Upper lobe of right lung (tissue), 1 donor: ENCODE data around the gene LINGO3. TPM values are rescaled to one million over a fixed set of nuclear protein-coding genes. Genes with fewer than 3 reads are reported as not detected.

ENCODE experiments used
- ATAC-seq: fragments of 200-7000 bp; cut with Tn5 transposase; one replicate; pipeline ENCODE4 v1.9.1; 2020; ENCODE audit warnings: mild to moderate bottlenecking, moderate library complexity
- DNase-seq: peaks from one replicate; pipeline ENCODE4 v3.0.0-alpha.2; 2020
- H3K27ac ChIP-seq: fragments of 200-600 bp; one replicate; pipeline ENCODE4 v1.8.0; 2022
- H3K27me3 ChIP-seq: fragments of 200-600 bp; one replicate; pipeline ENCODE4 v1.8.0; 2022; ENCODE audit warnings: mild to moderate bottlenecking
- H3K36me3 ChIP-seq: fragments of 200-600 bp; one replicate; pipeline ENCODE4 v1.8.0; 2022
- H3K4me1 ChIP-seq: fragments of 200-600 bp; one replicate; pipeline ENCODE4 v1.8.0; 2022
- H3K4me3 ChIP-seq: fragments of 200-600 bp; one replicate; pipeline ENCODE4 v1.8.0; 2022; ENCODE audit warnings: mild to moderate bottlenecking
- H3K9me3 ChIP-seq: fragments of 200-600 bp; one replicate; pipeline ENCODE4 v1.8.0; 2022
- intact Hi-C: fragments of 100-400 bp; cut with DNase I; formaldehyde crosslinking; loops from one replicate; pipeline ENCODE4 v1.11.0; 2022
- total RNA-seq: library from RNA; stranded (reverse); fragmentation: NEBNext Ultra II Directional; extraction: Animal tissue kit (Norgen Biotek cat#: 25700); gene quantifications from one replicate; pipeline ENCODE4 v1.2.1, GENCODE V29; 2021
- TF ChIP-seq, protein P1 (sequence below): fragments of 200-600 bp; IDR thresholded peaks from one replicate; pipeline ENCODE4 v1.8.0; 2022; ENCODE audit warnings: antibody characterized with exemption
- donor health status: DM: no; HTN: yes; CAD: no; lungs with severe emphysema.

Gene LINGO3
- total RNA-seq, 1 donor from 2014 or later, result not detected

DNA sequence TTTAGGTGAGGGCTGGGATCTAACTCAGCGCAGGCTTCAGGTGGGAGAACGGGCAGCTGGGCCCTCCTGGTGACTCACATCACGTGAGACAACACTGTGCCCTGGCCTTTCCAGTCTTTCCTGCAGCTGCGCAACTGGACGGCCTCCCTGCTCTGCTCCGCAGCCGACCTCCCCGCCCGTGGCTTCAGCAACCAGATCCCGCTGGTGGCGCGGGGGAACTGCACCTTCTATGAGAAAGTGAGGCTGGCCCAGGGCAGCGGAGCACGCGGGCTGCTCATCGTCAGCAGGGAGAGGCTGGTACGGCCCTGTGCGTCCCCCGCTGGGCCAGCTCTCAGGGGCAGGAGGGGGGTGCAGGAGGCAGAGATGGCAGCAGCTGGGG is 29.4 kb upstream of the LINGO3 start:
- no peak overlapping the region for H3K4me3 ChIP-seq
- ATAC-seq, result no peak
- intact Hi-C loops, result no loop called here
- H3K36me3 ChIP-seq, result no peaks in the 10 kb centered on the region
- no peak for DNase-seq
- H3K4me1 ChIP-seq, result peaks cover 4% of the 10 kb centered on the region
- H3K27ac ChIP-seq, result no peak overlapping the region
- TF ChIP-seq, protein P1, sequence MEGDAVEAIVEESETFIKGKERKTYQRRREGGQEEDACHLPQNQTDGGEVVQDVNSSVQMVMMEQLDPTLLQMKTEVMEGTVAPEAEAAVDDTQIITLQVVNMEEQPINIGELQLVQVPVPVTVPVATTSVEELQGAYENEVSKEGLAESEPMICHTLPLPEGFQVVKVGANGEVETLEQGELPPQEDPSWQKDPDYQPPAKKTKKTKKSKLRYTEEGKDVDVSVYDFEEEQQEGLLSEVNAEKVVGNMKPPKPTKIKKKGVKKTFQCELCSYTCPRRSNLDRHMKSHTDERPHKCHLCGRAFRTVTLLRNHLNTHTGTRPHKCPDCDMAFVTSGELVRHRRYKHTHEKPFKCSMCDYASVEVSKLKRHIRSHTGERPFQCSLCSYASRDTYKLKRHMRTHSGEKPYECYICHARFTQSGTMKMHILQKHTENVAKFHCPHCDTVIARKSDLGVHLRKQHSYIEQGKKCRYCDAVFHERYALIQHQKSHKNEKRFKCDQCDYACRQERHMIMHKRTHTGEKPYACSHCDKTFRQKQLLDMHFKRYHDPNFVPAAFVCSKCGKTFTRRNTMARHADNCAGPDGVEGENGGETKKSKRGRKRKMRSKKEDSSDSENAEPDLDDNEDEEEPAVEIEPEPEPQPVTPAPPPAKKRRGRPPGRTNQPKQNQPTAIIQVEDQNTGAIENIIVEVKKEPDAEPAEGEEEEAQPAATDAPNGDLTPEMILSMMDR, result no peak
- no peaks in the 10 kb centered on the region for H3K27me3 ChIP-seq
- no peaks in the 10 kb centered on the region for H3K9me3 ChIP-seq

DNA sequence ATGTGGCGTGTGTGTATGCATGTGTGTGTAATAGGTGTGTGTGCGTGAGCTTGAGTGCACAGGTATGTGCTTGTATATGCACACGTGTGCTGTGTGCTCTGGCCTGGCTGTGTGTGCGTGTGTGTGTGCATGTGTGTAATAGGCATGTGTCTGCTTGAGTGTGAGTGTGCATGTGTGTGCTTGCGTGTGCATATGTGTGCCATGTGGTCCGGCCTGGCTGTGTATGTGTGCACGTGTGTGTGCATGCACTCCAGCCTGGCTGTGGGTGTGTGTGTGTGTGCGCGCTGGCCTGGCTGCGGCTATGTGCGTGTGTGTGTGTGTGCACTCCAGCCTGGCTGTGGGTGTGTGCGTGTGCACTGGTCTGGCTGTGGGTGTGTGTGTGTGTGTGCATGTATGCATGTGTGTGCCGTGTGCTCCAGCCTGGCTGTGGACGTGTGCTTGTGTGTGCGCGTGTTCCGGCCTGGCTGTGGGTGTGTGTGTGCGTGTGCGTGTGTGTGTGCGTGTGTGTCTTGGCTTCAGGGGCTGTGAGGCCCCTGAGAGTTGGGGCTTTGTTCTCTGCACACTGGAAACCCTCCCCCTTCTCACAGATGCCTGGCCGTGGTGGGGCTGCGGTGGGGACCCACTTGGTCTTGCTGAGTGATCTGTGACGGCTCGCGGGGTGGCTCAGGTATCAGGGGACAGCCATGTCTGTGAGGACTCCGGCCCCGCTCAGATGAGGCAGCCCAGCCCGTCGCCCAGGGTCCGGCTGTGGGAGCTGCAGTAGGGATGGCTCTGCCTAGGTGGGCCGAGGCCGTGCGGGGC is 28.8 kb upstream of the LINGO3 start:
- H3K27me3 ChIP-seq, result no peaks in the 10 kb centered on the region
- no peak overlapping the region for H3K27ac ChIP-seq
- intact Hi-C loops, result no loop called here
- H3K4me3 ChIP-seq, result no peak overlapping the region
- H3K4me1 ChIP-seq, result peaks cover 5% of the 10 kb centered on the region
- DNase-seq, result no peak
- no peaks in the 10 kb centered on the region for H3K36me3 ChIP-seq
- TF ChIP-seq, protein P1, result no peak
- no peak for ATAC-seq
- no peaks in the 10 kb centered on the region for H3K9me3 ChIP-seq

DNA sequence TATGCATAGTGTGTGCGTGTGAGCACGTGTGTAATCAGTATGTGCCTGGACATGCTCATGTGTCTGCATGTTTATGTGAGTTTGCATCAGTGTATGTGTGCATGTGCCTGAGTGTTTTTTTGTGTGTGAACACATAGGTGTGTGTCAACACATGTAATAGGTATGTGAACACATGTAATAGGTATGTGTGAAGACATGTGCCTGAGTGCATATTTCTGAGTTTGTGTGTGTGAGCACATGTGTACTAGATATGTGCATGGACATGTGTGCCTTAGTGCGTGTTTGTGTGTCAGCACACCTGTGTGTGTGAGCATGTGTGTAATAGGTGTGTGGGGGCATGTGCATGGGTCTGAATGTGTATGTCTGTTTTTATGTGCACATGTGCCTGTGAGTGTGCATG is 27.9 kb upstream of the LINGO3 start:
- Histone ChIP-seq H3K27ac (no peak overlapping the region), H3K4me1 (peaks cover 5% of the 10 kb centered on the region), H3K36me3 (no peaks in the 10 kb centered on the region), H3K9me3 (no peaks in the 10 kb centered on the region), H3K4me3 (no peak overlapping the region), H3K27me3 (no peaks in the 10 kb centered on the region)
- intact Hi-C loops, result no loop called here
- ATAC-seq (no peak), DNase-seq (no peak)
- TF ChIP-seq, protein P1, result no peak

DNA sequence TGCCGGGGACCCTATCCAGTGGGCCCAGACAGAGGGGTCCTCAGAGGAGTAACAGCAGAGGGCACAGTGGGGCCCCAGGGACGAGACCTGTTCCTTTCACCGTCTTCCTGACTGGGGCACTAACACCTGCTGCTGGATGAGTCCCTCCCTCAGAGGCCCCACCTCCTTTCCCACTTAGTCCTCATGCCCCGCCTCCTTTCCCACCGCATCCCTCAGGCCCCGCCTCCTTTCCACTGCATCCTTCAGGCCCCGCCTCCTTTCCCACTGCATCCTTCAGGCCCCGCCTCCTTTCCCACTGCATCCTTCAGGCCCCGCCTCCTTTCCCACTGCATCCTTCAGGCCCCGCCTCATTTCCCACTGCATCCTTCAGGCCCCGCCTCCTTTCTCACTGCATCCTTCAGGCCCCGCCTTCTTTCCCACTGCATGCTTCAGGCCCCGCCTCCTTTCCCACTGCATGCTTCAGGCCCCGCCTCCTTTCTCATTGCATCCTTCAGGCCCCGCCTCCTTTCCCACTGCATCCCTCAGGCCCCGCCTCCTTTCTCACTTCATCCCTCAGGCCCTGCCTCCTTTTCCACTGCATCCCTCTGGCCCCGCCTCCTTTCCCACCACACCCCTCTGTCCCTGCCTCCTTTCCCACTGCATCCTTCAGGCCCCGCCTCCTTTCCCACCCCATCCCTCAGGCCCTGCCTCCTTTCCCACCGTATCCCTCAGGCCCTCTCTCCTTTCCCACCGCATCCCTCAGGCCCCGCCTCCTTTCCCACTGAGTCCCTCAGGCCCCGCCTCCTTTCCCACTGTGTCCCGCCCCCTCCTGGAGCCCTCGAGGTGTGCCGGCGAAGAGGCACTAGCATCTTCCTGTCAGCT is 27.3 kb upstream of the LINGO3 start:
- no peak for ATAC-seq
- Histone ChIP-seq H3K27ac (no peak overlapping the region), H3K9me3 (no peaks in the 10 kb centered on the region), H3K4me1 (peaks cover 11% of the 10 kb centered on the region), H3K36me3 (no peaks in the 10 kb centered on the region), H3K27me3 (no peaks in the 10 kb centered on the region), H3K4me3 (no peak overlapping the region)
- TF ChIP-seq, protein P1, result no peak
- DNase-seq, result no peak
- intact Hi-C loops, result no loop called here

DNA sequence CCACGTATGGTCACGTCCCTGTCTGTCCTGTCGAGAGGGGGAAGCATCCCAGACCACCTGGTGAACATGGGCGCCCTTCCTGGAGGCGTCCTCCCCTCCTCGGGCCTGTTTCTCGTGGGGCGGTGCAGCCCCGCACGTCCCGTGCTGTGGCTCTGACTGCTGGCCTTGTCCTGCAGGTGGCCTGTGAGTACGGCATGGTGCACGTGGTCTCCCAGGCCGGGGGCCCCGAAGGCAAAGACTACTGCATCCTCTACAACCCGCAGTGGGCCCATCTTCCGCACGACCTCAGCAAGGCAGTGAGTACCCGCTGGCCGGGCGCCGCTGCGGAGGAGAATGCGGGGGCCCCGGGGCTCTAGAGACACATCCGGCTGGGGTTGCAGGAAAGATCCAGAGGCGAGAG is 26.5 kb upstream of the LINGO3 start:
- no peaks in the 10 kb centered on the region for H3K36me3 ChIP-seq
- H3K27ac ChIP-seq, result no peak overlapping the region
- no peak overlapping the region for H3K4me3 ChIP-seq
- TF ChIP-seq, protein P1, result no peak
- ATAC-seq (no peak), DNase-seq (no peak)
- intact Hi-C loops, result no loop called here
- H3K27me3 ChIP-seq, result no peaks in the 10 kb centered on the region
- H3K4me1 ChIP-seq, result peaks cover 14% of the 10 kb centered on the region
- no peaks in the 10 kb centered on the region for H3K9me3 ChIP-seq
